Activated CD4-positive, alpha-beta T cell treated with anti-CD3 and anti-CD28 coated beads, Interleukin-2, amount 50 U/mL, for 48 hours (primary cell): ENCODE measurements around the gene KCNT1.
A peak's percentile ranks its signal among the peaks of the same experiment; 100 is the strongest.

Experiments
- DNase-seq, 2 experiments: peaks; one replicate each; pipeline ENCODE4 v3.0.0-alpha.2; 2020

The KCNT1 gene

GRCh38 chr9:135769489-135770202 lies 67.7 kb downstream of the KCNT1 start:
- no peak for DNase-seq

- no peak for DNase-seq
Measured at GRCh38 chr9:135770203-135770535, 68.2 kb downstream of the KCNT1 start.

GRCh38 chr9:135770771-135771170 lies 68.8 kb downstream of the KCNT1 start:
- DNase-seq = no peak

GRCh38 chr9:135771401-135772051 lies 69.5 kb downstream of the KCNT1 start:
- no peak for DNase-seq

GRCh38 chr9:135772056-135772646 lies 70.2 kb downstream of the KCNT1 start:
- DNase-seq = peak in 1 of 2 experiments; percentile 6

GRCh38 chr9:135772702-135773493 lies 70.9 kb downstream of the KCNT1 start:
- DNase-seq = no peak

GRCh38 chr9:135773530-135774238 lies 71.7 kb downstream of the KCNT1 start:
- no peak for DNase-seq

GRCh38 chr9:135774239-135774747 lies 72.3 kb downstream of the KCNT1 start:
- DNase-seq = no peak

GRCh38 chr9:135774794-135775525 lies 73.0 kb downstream of the KCNT1 start:
- DNase-seq = no peak

- DNase-seq = no peak
Measured at GRCh38 chr9:135775911-135776310, 73.9 kb downstream of the KCNT1 start.

GRCh38 chr9:135776893-135777622 lies 75.1 kb downstream of the KCNT1 start:
- no peak for DNase-seq

- DNase-seq = no peak
Measured at GRCh38 chr9:135777623-135778177, 75.7 kb downstream of the KCNT1 start.

GRCh38 chr9:135778421-135778820 lies 76.4 kb downstream of the KCNT1 start:
- no peak for DNase-seq

- DNase-seq = no peak
Measured at GRCh38 chr9:135779571-135779970, 77.6 kb downstream of the KCNT1 start.

GRCh38 chr9:135780086-135780485 lies 78.1 kb downstream of the KCNT1 start:
- DNase-seq = no peak

GRCh38 chr9:135780626-135781025 lies 78.6 kb downstream of the KCNT1 start:
- DNase-seq = no peak

GRCh38 chr9:135782946-135783345 lies 81.0 kb downstream of the KCNT1 start:
- DNase-seq = no peak

GRCh38 chr9:135783540-135784245 lies 81.7 kb downstream of the KCNT1 start:
- DNase-seq = no peak

GRCh38 chr9:135785013-135785575 lies 83.1 kb downstream of the KCNT1 start:
- no peak for DNase-seq
